ENCODE measurements around the gene USP31.

The USP31 gene

DNA sequence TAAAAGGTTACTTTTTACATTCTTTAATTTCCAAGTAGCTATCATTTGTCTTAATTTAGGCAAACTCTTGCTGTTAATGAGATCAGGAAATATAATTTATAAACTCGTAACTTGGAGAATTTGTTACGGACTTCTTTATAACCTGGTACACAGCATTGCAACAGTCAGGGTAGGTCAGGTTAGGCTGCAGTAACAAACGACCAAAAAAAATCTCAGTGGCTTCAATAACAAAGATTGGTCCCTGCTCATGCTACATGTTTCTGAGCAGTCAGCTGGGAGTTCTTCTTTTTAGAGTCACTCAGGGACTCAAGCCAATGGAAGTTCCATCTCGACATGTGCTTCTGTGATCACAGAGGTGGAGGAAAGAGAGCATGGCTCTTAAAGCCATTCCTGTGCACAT, 110.1 kb downstream of the USP31 start:
- TF ChIP-seq, protein P1, sequence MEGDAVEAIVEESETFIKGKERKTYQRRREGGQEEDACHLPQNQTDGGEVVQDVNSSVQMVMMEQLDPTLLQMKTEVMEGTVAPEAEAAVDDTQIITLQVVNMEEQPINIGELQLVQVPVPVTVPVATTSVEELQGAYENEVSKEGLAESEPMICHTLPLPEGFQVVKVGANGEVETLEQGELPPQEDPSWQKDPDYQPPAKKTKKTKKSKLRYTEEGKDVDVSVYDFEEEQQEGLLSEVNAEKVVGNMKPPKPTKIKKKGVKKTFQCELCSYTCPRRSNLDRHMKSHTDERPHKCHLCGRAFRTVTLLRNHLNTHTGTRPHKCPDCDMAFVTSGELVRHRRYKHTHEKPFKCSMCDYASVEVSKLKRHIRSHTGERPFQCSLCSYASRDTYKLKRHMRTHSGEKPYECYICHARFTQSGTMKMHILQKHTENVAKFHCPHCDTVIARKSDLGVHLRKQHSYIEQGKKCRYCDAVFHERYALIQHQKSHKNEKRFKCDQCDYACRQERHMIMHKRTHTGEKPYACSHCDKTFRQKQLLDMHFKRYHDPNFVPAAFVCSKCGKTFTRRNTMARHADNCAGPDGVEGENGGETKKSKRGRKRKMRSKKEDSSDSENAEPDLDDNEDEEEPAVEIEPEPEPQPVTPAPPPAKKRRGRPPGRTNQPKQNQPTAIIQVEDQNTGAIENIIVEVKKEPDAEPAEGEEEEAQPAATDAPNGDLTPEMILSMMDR (conservative IDR thresholded peaks at IDR 0.05; ENCODE audit: low read length), result no peak
- no peak overlapping the region for H3K4me3 ChIP-seq (ENCODE audit: low read length)
- no peak for DNase-seq (ENCODE audit: low read depth)

GRCh38 chr16:23035240-23035639, 114.0 kb downstream of the USP31 start:
- TF ChIP-seq, protein P1 (conservative IDR thresholded peaks at IDR 0.05; ENCODE audit: low read length), result no peak
- no peak overlapping the region for H3K4me3 ChIP-seq (ENCODE audit: low read length)
- DNase-seq (ENCODE audit: low read depth), result no peak

DNA sequence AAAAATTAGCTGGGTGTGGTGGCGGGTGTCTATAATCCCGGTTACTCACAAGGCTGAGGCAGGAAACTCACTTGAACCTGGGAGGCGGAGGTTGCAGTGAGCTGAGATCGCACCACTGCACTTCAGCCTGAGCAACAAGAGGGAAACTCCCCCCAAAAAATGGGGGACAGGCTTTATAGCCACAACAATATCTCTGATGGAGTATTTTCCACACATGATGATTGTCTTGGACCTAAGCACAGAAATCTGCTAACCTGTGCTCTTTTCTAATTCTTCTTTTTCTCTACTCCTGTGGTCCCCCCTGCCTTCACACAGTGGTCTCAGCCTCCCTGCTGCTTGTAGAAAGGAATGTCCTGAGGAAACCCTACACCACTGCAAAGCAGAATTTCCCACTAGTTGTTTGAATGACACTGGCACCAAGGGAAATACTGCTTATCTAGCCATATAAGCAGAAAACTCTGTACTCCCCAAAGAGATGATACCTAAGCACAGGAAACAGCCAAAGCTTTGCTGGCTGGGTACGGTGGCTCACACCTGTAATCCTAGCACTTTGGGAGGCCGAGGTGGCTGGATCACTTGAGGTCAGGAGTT, 117.6 kb downstream of the USP31 start:
- TF ChIP-seq, protein P1 (conservative IDR thresholded peaks at IDR 0.05; ENCODE audit: low read length), result no peak
- DNase-seq (ENCODE audit: low read depth), result no peak

GRCh38 chr16:23029733-23030420, 119.4 kb downstream of the USP31 start:
- no peak for DNase-seq (ENCODE audit: low read depth)
- TF ChIP-seq, protein P1 (conservative IDR thresholded peaks at IDR 0.05; ENCODE audit: low read length), result no peak
- H3K4me3 ChIP-seq (ENCODE audit: low read length), result no peak overlapping the region

More for the DNA sequence above, 117.6 kb downstream of the USP31 start:
- H3K4me3 ChIP-seq (ENCODE audit: low read length), result no peak overlapping the region

- H3K4me3 ChIP-seq (ENCODE audit: low read length), result no peak overlapping the region
- DNase-seq (ENCODE audit: low read depth), result no peak
- TF ChIP-seq, protein P1 (conservative IDR thresholded peaks at IDR 0.05; ENCODE audit: low read length), result no peak
Measured at GRCh38 chr16:23027386-23027785, 121.9 kb downstream of the USP31 start.

GRCh38 chr16:23026784-23027362, 122.4 kb downstream of the USP31 start:
- peak; percentile 11 for DNase-seq (ENCODE audit: low read depth)
- TF ChIP-seq, protein P1 (conservative IDR thresholded peaks at IDR 0.05; ENCODE audit: low read length), result no peak
- H3K4me3 ChIP-seq (ENCODE audit: low read length), result no peak overlapping the region

Data from AG10803 (cell line).